Measurements from ENCODE around the gene CHI3L1. TPM values are rescaled to one million over a fixed set of nuclear protein-coding genes. Genes with fewer than 3 reads are reported as not detected.

The CHI3L1 gene
- total RNA-seq, 1 experiment from 2014 or later, result not detected

GRCh38 chr1:203180611-203181330 lies 5.7 kb downstream of the CHI3L1 start:
- no peak overlapping the region for H3K4ac ChIP-seq (ENCODE audit: low read depth, low read length)
- no peaks in the 10 kb centered on the region for H4K20me1 ChIP-seq (ENCODE audit: control insufficient read depth, insufficient read depth, insufficient read length)
- H3K79me1 ChIP-seq (ENCODE audit: insufficient read depth, low read depth, low read length, poor library complexity, severe bottlenecking), result no peaks in the 10 kb centered on the region
- Mint-ChIP-seq H3K4me1 (peaks cover 29 to 45% of the 10 kb centered on the region in 2 experiments), H3K27ac (no peak overlapping the region; a peak in 1 of 7 replicates), H3K9me3 (no peaks in the 10 kb centered on the region), H3K36me3 (ENCODE audit: insufficient read depth in 1 of 3, low read depth in 3 of 3) (no peaks in the 10 kb centered on the region), H3K27me3 (ENCODE audit: low read depth) (peaks cover 1% of the 10 kb centered on the region), H3K4me3 (no peak overlapping the region)
- H2AK5ac ChIP-seq (ENCODE audit: insufficient read length, low read length), result no peak overlapping the region
- TF ChIP-seq CTCF (conservative IDR thresholded peaks at IDR 0.05), result no peak
- H4K91ac ChIP-seq (ENCODE audit: insufficient read length, low read depth, low read length), result no peak overlapping the region
- no peak overlapping the region for H2BK20ac ChIP-seq (ENCODE audit: low read depth, low read length, poor library complexity, severe bottlenecking)
- H3K79me2 ChIP-seq (ENCODE audit: insufficient read depth, low read length), result no peaks in the 10 kb centered on the region
- no peak overlapping the region for H3K9ac ChIP-seq (ENCODE audit: extremely low read depth, insufficient read length, low read length)
- H3K4me1 ChIP-seq (ENCODE audit: insufficient read depth, low read length), result no peaks in the 10 kb centered on the region; the same call in 1 of the 2 replicates
- no peak overlapping the region for H3K23ac ChIP-seq (ENCODE audit: insufficient read length, low read depth, low read length)
- no peak overlapping the region for H2BK15ac ChIP-seq (ENCODE audit: low read depth, low read length)
- H2BK120ac ChIP-seq (ENCODE audit: low read depth, low read length, poor library complexity, severe bottlenecking), result no peak overlapping the region
- H3T11ph ChIP-seq (ENCODE audit: low read length), result no peak overlapping the region
- WGBS (ENCODE audit: extremely low coverage, insufficient read length, low lambda C conversion rate), result no CpG with 5 or more reads among the region's 11 CpGs
- no peak overlapping the region for H2BK5ac ChIP-seq (ENCODE audit: insufficient read length, low read length)
- no peak overlapping the region for H4K8ac ChIP-seq (replicated peaks; ENCODE audit: insufficient read length, low read depth, low read length)
- DNase-seq, result no peak
- H2AFZ ChIP-seq (ENCODE audit: low read length), result no peak overlapping the region
- no peaks in the 10 kb centered on the region for H3K27me3 ChIP-seq (ENCODE audit: insufficient read depth, low read length)
- no peak overlapping the region for H3K27ac ChIP-seq (ENCODE audit: insufficient read length, low read depth, low read length)
- H4K5ac ChIP-seq (ENCODE audit: insufficient read length, low read depth, low read length), result no peak overlapping the region
- H3K18ac ChIP-seq (ENCODE audit: insufficient read length, low read depth, low read length), result no peak overlapping the region
- no peaks in the 10 kb centered on the region for H3K23me2 ChIP-seq (ENCODE audit: insufficient read length, low read depth, low read length, poor library complexity, severe bottlenecking)
- no peak overlapping the region for H3K56ac ChIP-seq (ENCODE audit: insufficient read length, low read depth, low read length)
- no peaks in the 10 kb centered on the region for H3K9me3 ChIP-seq (ENCODE audit: control insufficient read depth, low read depth, low read length)
- H3K14ac ChIP-seq (ENCODE audit: insufficient read depth, low read length), result no peak overlapping the region
- H3K4me2 ChIP-seq (ENCODE audit: insufficient read depth, insufficient read length, low read length), result no peak overlapping the region
- no peak overlapping the region for H2BK12ac ChIP-seq (ENCODE audit: insufficient read length, low read depth, low read length)
